ENCODE results near the gene MTHFR.
A peak's percentile ranks its signal among the peaks of the same experiment; 100 is the strongest.
"Not testable (repeated sequence)": the region's sequence is repeated elsewhere in the genome, so short reads cannot be mapped to it uniquely, and the experiment has no call there.

Gene MTHFR

GRCh38 chr1:11806307-11806936, 658 bp upstream of the MTHFR start:
- no peak for TF ChIP-seq CTCF (IDR thresholded peaks at IDR 0.05; ENCODE audit: poor library complexity, severe bottlenecking)
- ATAC-seq (ENCODE audit: low read depth), result peak; percentile 5; the same call in 1 of the 3 replicates
- Histone ChIP-seq H3K9me3 (ENCODE audit: severe bottlenecking) (no peaks in the 10 kb centered on the region), H3K36me3 (ENCODE audit: low read depth) (peaks cover 46% of the 10 kb centered on the region), H3K27me3 (ENCODE audit: insufficient read depth, poor library complexity, severe bottlenecking) (no peaks in the 10 kb centered on the region), H3K4me1 (ENCODE audit: insufficient read depth, poor library complexity, severe bottlenecking) (peaks cover 17% of the 10 kb centered on the region), H3K4me3 (ENCODE audit: severe bottlenecking) (peak overlapping the region; percentile 83), H3K27ac (ENCODE audit: poor library complexity, severe bottlenecking) (peak overlapping the region; percentile 94)
- no peak for DNase-seq (ENCODE audit: low spot score)

GRCh38 chr1:11804666-11805421, 920 bp downstream of the MTHFR start:
- Histone ChIP-seq H3K4me3 (ENCODE audit: severe bottlenecking) (peak overlapping the region; percentile 83), H3K9me3 (ENCODE audit: severe bottlenecking) (no peaks in the 10 kb centered on the region), H3K27ac (ENCODE audit: poor library complexity, severe bottlenecking) (peak overlapping the region; percentile 94), H3K4me1 (ENCODE audit: insufficient read depth, poor library complexity, severe bottlenecking) (peaks cover 17% of the 10 kb centered on the region), H3K36me3 (ENCODE audit: low read depth) (peaks cover 44% of the 10 kb centered on the region), H3K27me3 (ENCODE audit: insufficient read depth, poor library complexity, severe bottlenecking) (no peaks in the 10 kb centered on the region)
- TF ChIP-seq CTCF (IDR thresholded peaks at IDR 0.05; ENCODE audit: poor library complexity, severe bottlenecking), result no peak
- DNase-seq (ENCODE audit: low spot score), result no peak
- no peak for ATAC-seq (ENCODE audit: low read depth)

- Histone ChIP-seq H3K36me3 (ENCODE audit: low read depth) (peaks cover 40% of the 10 kb centered on the region), H3K4me1 (ENCODE audit: insufficient read depth, poor library complexity, severe bottlenecking) (peaks cover 17% of the 10 kb centered on the region), H3K4me3 (ENCODE audit: severe bottlenecking) (peak overlapping the region; percentile 34), H3K27ac (ENCODE audit: poor library complexity, severe bottlenecking) (peak overlapping the region; percentile 94)
- not testable (repeated sequence) for ATAC-seq (ENCODE audit: low read depth); H3K9me3 ChIP-seq (ENCODE audit: severe bottlenecking); H3K27me3 ChIP-seq (ENCODE audit: insufficient read depth, poor library complexity, severe bottlenecking); DNase-seq (ENCODE audit: low spot score)
Measured at GRCh38 chr1:11803924-11804665, 1.7 kb downstream of the MTHFR start.

GRCh38 chr1:11802973-11803885, 2.5 kb downstream of the MTHFR start:
- Histone ChIP-seq H3K4me1 (ENCODE audit: insufficient read depth, poor library complexity, severe bottlenecking) (peaks cover 17% of the 10 kb centered on the region), H3K36me3 (ENCODE audit: low read depth) (peaks cover 33% of the 10 kb centered on the region), H3K27ac (ENCODE audit: poor library complexity, severe bottlenecking) (peak overlapping the region; percentile 94), H3K4me3 (ENCODE audit: severe bottlenecking) (peak overlapping the region; percentile 34), H3K9me3 (ENCODE audit: severe bottlenecking) (no peaks in the 10 kb centered on the region), H3K27me3 (ENCODE audit: insufficient read depth, poor library complexity, severe bottlenecking) (no peaks in the 10 kb centered on the region)
- no peak for TF ChIP-seq CTCF (IDR thresholded peaks at IDR 0.05; ENCODE audit: poor library complexity, severe bottlenecking)
- ATAC-seq (ENCODE audit: low read depth) (peak; percentile 66), DNase-seq (ENCODE audit: low spot score) (peak; percentile 96)

Data from RWPE2 (cell line).